H1 (cell line): ENCODE results near the gene MPP2. TPM values are rescaled to one million over a fixed set of nuclear protein-coding genes. Genes with fewer than 3 reads are reported as not detected.

Source experiments
- CTCF ChIA-PET: fragments of 300-600 bp; sonication (Branson Sonifier 250); formaldehyde crosslinking; loops from one replicate; lab custom pipeline; 2021; ENCODE audit not compliant: partially characterized antibody; lab: Charles Lee
- POLR2A ChIA-PET: fragments of 300-600 bp; sonication (Branson Sonifier 250); formaldehyde crosslinking; loops from one replicate; lab custom pipeline; 2021; ENCODE audit warnings: inconsistent platforms; ENCODE audit not compliant: partially characterized antibody; lab: Charles Lee
- DNase-seq, 2 experiments: peaks; one replicate each; pipeline versions ENCODE4 v3.0.0 to v3.0.0-alpha.2; 2010 to 2022; ENCODE audit warnings: low spot score in 2 of 2, low read depth in 1 of 2, mixed read lengths in 1 of 2
- FAIRE-seq: peaks from 2 replicates; lab custom pipeline; 2011; peaks lifted over from hg19 to GRCh38; lab: Jason Lieb, UNC
- H2AFZ ChIP-seq: 2 replicates; pipeline ENCODE4 v1.8.1; 2012; ENCODE audit warnings: low read length, inconsistent platforms
- H2AK5ac ChIP-seq: 2 replicates; pipeline ENCODE4 v1.6.1; 2013; ENCODE audit warnings: low read depth, low read length
- H2BK120ac ChIP-seq: replicated peaks from 2 replicates; pipeline ENCODE3; 2013; ENCODE audit warnings: low read depth, low read length, inconsistent platforms
- H2BK12ac ChIP-seq: 2 replicates; pipeline ENCODE4 v1.6.1; 2013; ENCODE audit warnings: low read depth, low read length
- H2BK15ac ChIP-seq: 2 replicates; pipeline ENCODE4 v1.6.1; 2013; ENCODE audit warnings: low read length
- H2BK20ac ChIP-seq: 2 replicates; pipeline ENCODE4 v1.6.1; 2013; ENCODE audit warnings: low read length
- H2BK5ac ChIP-seq: 2 replicates; pipeline ENCODE4 v1.6.1; 2013; ENCODE audit warnings: low read depth, low read length
- H3K14ac ChIP-seq: 2 replicates; pipeline ENCODE4 v1.6.1; 2013; ENCODE audit warnings: inconsistent platforms; ENCODE audit not compliant: insufficient read length
- H3K18ac ChIP-seq: 2 replicates; pipeline ENCODE4 v1.6.1; 2013; ENCODE audit warnings: low read length; ENCODE audit errors: extremely low read depth
- H3K23ac ChIP-seq: 2 replicates; pipeline ENCODE4 v1.6.1; 2013; ENCODE audit warnings: inconsistent platforms; ENCODE audit not compliant: insufficient read length
- H3K23me2 ChIP-seq: 2 replicates; pipeline ENCODE4 v1.6.1; 2013; ENCODE audit warnings: low read depth, low read length
- H3K27ac ChIP-seq: 2 replicates; pipeline ENCODE4 v1.6.1; 2011; ENCODE audit warnings: low read depth, low read length, inconsistent platforms
- H3K27me3 ChIP-seq, 4 experiments: replicated peaks in 1 of 4; 1 replicate in 1 of 4; 2 replicates in 3 of 4; pipeline versions ENCODE4 v1.6.1 to v1.8.1; 2011 to 2013; ENCODE audit warnings: low read length in 3 of 4, mild to moderate bottlenecking in 3 of 4, inconsistent platforms in 2 of 4, mixed read lengths in 2 of 4, moderate library complexity in 1 of 4; ENCODE audit not compliant: control insufficient read depth in 3 of 4, insufficient read depth in 3 of 4; ENCODE audit errors: extremely low read depth in 1 of 4
- H3K36me3 ChIP-seq, 4 experiments: 2 replicates each; pipeline versions ENCODE4 v1.6.1 to v1.8.1; 2011 to 2013; ENCODE audit warnings: mild to moderate bottlenecking in 4 of 4, low read length in 3 of 4, moderate library complexity in 2 of 4, control low read depth in 1 of 4, inconsistent platforms in 1 of 4; ENCODE audit not compliant: insufficient read depth in 4 of 4, control insufficient read depth in 2 of 4
- H3K4ac ChIP-seq: replicated peaks from 2 replicates; pipeline ENCODE3; 2013; ENCODE audit warnings: low read length, low read depth, mixed read lengths, inconsistent platforms; ENCODE audit not compliant: insufficient read length
- H3K4me1 ChIP-seq, 4 experiments: replicated peaks in 1 of 4; 1 replicate in 1 of 4; 2 replicates in 3 of 4; pipeline versions ENCODE4 v1.6.1 to v1.8.1; 2011 to 2013; ENCODE audit warnings: low read length in 3 of 4, inconsistent platforms in 2 of 4, mixed read lengths in 1 of 4; ENCODE audit not compliant: insufficient read depth in 4 of 4, control insufficient read depth in 3 of 4
- H3K4me2 ChIP-seq, 2 experiments: 2 replicates each; pipeline versions ENCODE4 v1.6.1 to v1.8.1; 2011 to 2013; ENCODE audit warnings: low read depth in 2 of 2, low read length in 2 of 2, control low read depth in 1 of 2, inconsistent platforms in 1 of 2, mild to moderate bottlenecking in 1 of 2; ENCODE audit not compliant: insufficient read depth in 1 of 2
- H3K4me3 ChIP-seq, 4 experiments: fragments of 200-600, 300-600 bp in 1 of 4; sonication (generic), shearing (Covaris generic), sonication (Bioruptor Twin) in 1 of 4; 2 replicates each; pipeline versions ENCODE4 v1.5.1 to v1.8.1; 2011 to 2016; ENCODE audit warnings: low read length in 4 of 4, low read depth in 3 of 4, control low read depth in 2 of 4, inconsistent platforms in 2 of 4, mild to moderate bottlenecking in 2 of 4, mixed read lengths in 1 of 4, moderate library complexity in 1 of 4; ENCODE audit not compliant: insufficient read depth in 2 of 4; ENCODE audit errors: extremely low read depth in 1 of 4
- H3K56ac ChIP-seq: replicated peaks from 2 replicates; pipeline ENCODE3; 2013; ENCODE audit warnings: low read depth, mild to moderate bottlenecking, mixed read lengths, low read length, inconsistent platforms; ENCODE audit not compliant: insufficient read length
- H3K79me1 ChIP-seq: 2 replicates; pipeline ENCODE4 v1.6.1; 2013; ENCODE audit warnings: low read depth, low read length, control low read depth
- H3K79me2 ChIP-seq, 2 experiments: 2 replicates each; pipeline versions ENCODE4 v1.6.1 to v1.8.1; 2012 to 2013; ENCODE audit warnings: low read length in 2 of 2, mild to moderate bottlenecking in 2 of 2, inconsistent platforms in 1 of 2; ENCODE audit not compliant: insufficient read depth in 2 of 2, control insufficient read depth in 1 of 2
- H3K9ac ChIP-seq, 4 experiments: replicated peaks in 1 of 4; 1 replicate in 1 of 4; 2 replicates in 3 of 4; pipeline versions ENCODE4 v1.6.1 to v1.8.1; 2011 to 2013; ENCODE audit warnings: low read depth in 3 of 4, low read length in 3 of 4, control low read depth in 2 of 4, mild to moderate bottlenecking in 2 of 4, moderate library complexity in 2 of 4, inconsistent platforms in 1 of 4; ENCODE audit errors: extremely low read depth in 1 of 4
- H3K9me3 ChIP-seq, 2 experiments: 2 replicates each; pipeline versions ENCODE4 v1.6.1 to v1.8.1; 2012 to 2013; ENCODE audit warnings: mild to moderate bottlenecking in 2 of 2, moderate library complexity in 2 of 2, control low read depth in 1 of 2, inconsistent platforms in 1 of 2, low read depth in 1 of 2, low read length in 1 of 2, mixed read lengths in 1 of 2; ENCODE audit not compliant: insufficient read depth in 2 of 2
- H4K20me1 ChIP-seq, 2 experiments: replicated peaks in 1 of 2; 2 replicates each; pipeline versions ENCODE3 to v1.8.1; 2011 to 2013; ENCODE audit warnings: inconsistent platforms in 2 of 2, low read length in 2 of 2, mild to moderate bottlenecking in 1 of 2; ENCODE audit not compliant: insufficient read depth in 2 of 2, control insufficient read depth in 1 of 2
- H4K5ac ChIP-seq: 2 replicates; pipeline ENCODE4 v1.6.1; 2013; ENCODE audit warnings: low read length, low read depth, mixed read lengths, inconsistent platforms; ENCODE audit not compliant: insufficient read length
- H4K8ac ChIP-seq: 2 replicates; pipeline ENCODE4 v1.8.0; 2013; ENCODE audit warnings: mild to moderate bottlenecking, moderate library complexity, low read length, inconsistent platforms; ENCODE audit not compliant: insufficient read depth; ENCODE audit errors: extremely low read depth
- H4K91ac ChIP-seq: replicated peaks from 2 replicates; pipeline ENCODE3; 2013; ENCODE audit warnings: low read length, mixed read lengths, inconsistent platforms; ENCODE audit not compliant: insufficient read length
- ASH2L ChIP-seq: fragments of 200-600, 300-600 bp; sonication (generic); IDR thresholded peaks from one replicate; pipeline ENCODE4 v1.7.1; 2017; ENCODE audit warnings: low read length
- RXRA ChIP-seq: IDR thresholded peaks from 2 replicates; pipeline ENCODE4 v1.6.1; 2011; ENCODE audit warnings: low read depth, mild to moderate bottlenecking, low read length, moderate library complexity; ENCODE audit not compliant: insufficient read depth
- WGBS, 2 experiments: shearing (Covaris generic) in 1 of 2; methylation state at CpG; one replicate each; pipeline versions ENCODE4 v1.1.6 to v1.1.7; 2013 to 2015; ENCODE audit warnings: low lambda C conversion rate in 2 of 2, mixed read lengths in 2 of 2, inconsistent platforms in 1 of 2, low coverage in 1 of 2, missing lambda C conversion rate in 1 of 2; ENCODE audit not compliant: insufficient replicate concordance in 2 of 2, insufficient coverage in 1 of 2, insufficient read length in 1 of 2; ENCODE audit errors: extremely low coverage in 1 of 2, missing lambda C conversion rate in 1 of 2; 5-methylcytosine and 5-hydroxymethylcytosine counted together
- polyA plus RNA-seq, 7 experiments: library from polyadenylated mRNA; depleted of rRNA in 3 of 7; stranded (reverse) in 5 of 7; unstranded in 2 of 7; fragments of >200 nt in 5 of 7; fragments of 200-250 nt in 2 of 7; gene quantifications; 1 replicate in 5 of 7; 2 replicates in 1 of 7; 4 replicates in 1 of 7; pipeline versions ENCODE4 v1.2.1 to v1.2.3, GENCODE V29; 2011 to 2013; ENCODE audit warnings: missing spikeins in 2 of 7, mixed read lengths in 2 of 7
- total RNA-seq: library from RNA; stranded (reverse); fragmentation: NEBNext Ultra II Directional; extraction: Animal tissue kit (Norgen Biotek cat#: 25700); gene quantifications from 2 replicates; pipeline ENCODE4 v1.2.1, GENCODE V29; 2021
- TF ChIP-seq, protein P1 (sequence below): IDR thresholded peaks from 2 replicates; pipeline ENCODE4 v1.6.1; 2012; ENCODE audit warnings: low read length, inconsistent platforms
- TF ChIP-seq, protein P2 (sequence below): IDR thresholded peaks from 2 replicates; pipeline ENCODE4 v1.6.1; 2012; ENCODE audit warnings: inconsistent platforms

Gene MPP2
- total and polyA plus RNA-seq, 2 of the 8 experiments (the other 6 are each of a cell fraction or from before 2014, with no cell fraction given), result 30.9 to 34.1 TPM

DNA sequence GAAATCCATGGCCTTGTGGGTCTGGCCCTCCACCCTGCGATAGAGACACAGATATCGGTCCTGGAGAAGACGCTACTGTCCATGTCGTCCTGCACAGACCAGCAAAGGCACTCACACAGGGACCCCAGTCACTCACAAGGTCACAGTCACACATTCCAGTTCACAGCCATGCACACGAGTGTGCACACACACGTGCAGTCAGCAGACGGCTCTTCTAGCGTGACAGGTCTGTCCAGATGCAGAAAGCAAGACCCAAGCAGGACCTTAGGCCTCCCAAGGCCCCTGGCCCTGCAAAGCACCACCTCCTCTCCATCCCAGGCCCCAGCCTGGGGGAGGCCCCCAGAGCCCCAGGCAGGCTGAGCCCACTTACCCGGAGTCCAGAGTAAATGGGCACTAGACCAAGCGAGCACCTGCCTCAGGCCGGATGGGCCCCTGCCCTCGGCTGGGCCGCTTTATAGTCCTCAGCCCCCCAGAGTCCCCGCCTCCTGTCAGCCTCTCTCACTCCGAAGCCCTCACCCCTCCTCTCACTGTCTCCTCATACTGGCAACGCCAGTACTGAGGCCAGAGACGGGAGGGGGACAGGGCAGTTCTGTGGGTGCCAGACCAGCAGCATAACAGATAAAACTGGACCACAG, 34.8 kb upstream of the MPP2 start, which contains the start of gene PPY:
PPY (minus strand) TSS at position 426 of the 635 bp plus-strand sequence. CDS start 822 bp downstream, outside the sequence.
- Histone ChIP-seq H2BK120ac (no peak within 1 kb of the TSS), H2BK5ac (0 out of 2 replicates have a peak within 1 kb of the TSS, but pooled peaks have one; percentile 69), H2AFZ (no peak within 1 kb of the TSS), H2BK20ac (no peak within 1 kb of the TSS), H2BK15ac (peak within 1 kb of the TSS; percentile 46), H3K9me3 (no peaks in the 10 kb centered on the region), H3K4me2 (no peak within 1 kb of the TSS), H3K23me2 (no peaks in the 10 kb centered on the region; the same call in 1 of the 2 replicates), H4K8ac (peak within 1 kb of the TSS; percentile 7; the same call in 1 of the 2 replicates), H3K27me3 (peaks cover 1 to 26% (median 19%) of the 10 kb centered on the region in 4 experiments), H3K79me2 (no peaks in the 10 kb centered on the region), H3K56ac (no peak within 1 kb of the TSS), H2AK5ac (no peak within 1 kb of the TSS), H3K23ac (no peak within 1 kb of the TSS), H3K79me1 (no peaks in the 10 kb centered on the region), H3K18ac (no peak within 1 kb of the TSS), H3K4me3 (no peak within 1 kb of the TSS), H3K36me3 (no peaks in the 10 kb centered on the region), H3K27ac (no peak within 1 kb of the TSS), H4K5ac (no peak within 1 kb of the TSS), H3K9ac (no peak within 1 kb of the TSS), H3K14ac (no peak within 1 kb of the TSS), H3K4ac (peak within 1 kb of the TSS; percentile 21), H4K91ac (peak within 1 kb of the TSS; percentile 54), H4K20me1 (no peaks in the 10 kb centered on the region), H3K4me1 (peaks cover 0 to 8% (median 3%) of the 10 kb centered on the region in 4 experiments; a peak in 5 of 7 replicates), H2BK12ac (peak within 1 kb of the TSS; percentile 62; the same call in 1 of the 2 replicates)
- POLR2A ChIA-PET, result interaction anchor here (2.3 kb wide), 2 partner anchors 11 to 42 kb away, joined by 9 to 10 read pairs; partner anchors contain the start of gene PYY
- WGBS, 2 experiments, result 81% methylated on average over 17 of the region's 17 CpGs; no CpG with 5 or more reads in 1 of the 2 experiments
- no peak for FAIRE-seq
- CTCF ChIA-PET, result interaction anchor here (0.5 to 13.3 kb wide), 14 partner anchors 10 to 173 kb away, joined by 3 to 416 read pairs (median 7); partner anchors contain the start of genes MPP2 and NAGS
- no peak for DNase-seq
- TF ChIP-seq ASH2L, result no peak
- TF ChIP-seq RXRA, result no peak
- TF ChIP-seq, protein P1, sequence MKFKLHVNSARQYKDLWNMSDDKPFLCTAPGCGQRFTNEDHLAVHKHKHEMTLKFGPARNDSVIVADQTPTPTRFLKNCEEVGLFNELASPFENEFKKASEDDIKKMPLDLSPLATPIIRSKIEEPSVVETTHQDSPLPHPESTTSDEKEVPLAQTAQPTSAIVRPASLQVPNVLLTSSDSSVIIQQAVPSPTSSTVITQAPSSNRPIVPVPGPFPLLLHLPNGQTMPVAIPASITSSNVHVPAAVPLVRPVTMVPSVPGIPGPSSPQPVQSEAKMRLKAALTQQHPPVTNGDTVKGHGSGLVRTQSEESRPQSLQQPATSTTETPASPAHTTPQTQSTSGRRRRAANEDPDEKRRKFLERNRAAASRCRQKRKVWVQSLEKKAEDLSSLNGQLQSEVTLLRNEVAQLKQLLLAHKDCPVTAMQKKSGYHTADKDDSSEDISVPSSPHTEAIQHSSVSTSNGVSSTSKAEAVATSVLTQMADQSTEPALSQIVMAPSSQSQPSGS, result no peak
- TF ChIP-seq, protein P2, sequence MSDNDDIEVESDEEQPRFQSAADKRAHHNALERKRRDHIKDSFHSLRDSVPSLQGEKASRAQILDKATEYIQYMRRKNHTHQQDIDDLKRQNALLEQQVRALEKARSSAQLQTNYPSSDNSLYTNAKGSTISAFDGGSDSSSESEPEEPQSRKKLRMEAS, result no peak
